ENCODE measurements around the gene PDZD7. TPM values are rescaled to one million over a fixed set of nuclear protein-coding genes. Genes with fewer than 3 reads are reported as not detected.

The PDZD7 gene
- total RNA-seq, 1 experiment from 2014 or later = 6.1 TPM

DNA sequence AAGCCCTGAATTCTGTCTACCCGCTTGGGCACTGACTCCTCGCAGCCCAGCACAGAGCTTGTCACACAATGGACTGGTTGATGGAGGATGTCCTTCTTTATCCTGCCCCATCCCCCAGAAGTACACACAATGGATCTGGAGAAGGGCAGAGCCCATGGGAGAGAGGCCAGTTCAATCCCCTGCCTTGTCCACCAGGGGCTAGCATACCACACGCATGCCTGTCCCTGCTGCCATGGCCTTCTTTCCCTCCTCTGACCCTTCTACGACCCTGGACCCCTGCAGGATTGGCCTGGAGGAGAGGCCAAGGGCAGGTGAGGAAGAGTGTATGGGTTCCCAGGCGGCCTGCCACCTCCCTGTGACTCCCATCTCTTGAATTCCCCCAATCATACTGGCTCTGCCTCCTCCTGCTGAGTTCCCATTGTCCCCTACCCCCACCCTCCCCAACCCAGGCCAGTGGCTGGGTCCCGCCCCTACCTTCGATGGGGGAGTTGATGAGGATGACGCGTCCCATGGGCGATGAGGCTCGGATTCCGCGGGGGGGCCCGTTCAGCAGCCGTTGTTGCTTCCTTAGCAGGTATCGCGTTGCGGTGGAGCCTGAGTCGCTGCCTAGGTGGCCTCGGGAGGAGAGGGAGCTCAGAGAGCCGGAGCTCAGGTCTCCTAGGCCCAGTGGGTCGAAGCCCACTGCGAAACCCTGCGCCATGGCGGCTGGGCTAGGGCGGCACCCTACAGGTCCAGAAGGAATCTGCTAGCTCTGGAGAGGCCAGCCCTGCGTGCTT, 1.2 kb downstream of the PDZD7 start:
- ChIA-PET RAD21 (ENCODE audit: low non-redundant PET in 1 of 2, low total read pairs in 2 of 2, uncharacterized antibody in 2 of 2, unreplicated experiment in 2 of 2) (interaction anchor here (0.7 to 1.3 kb wide), 2 partner anchors 15 to 64 kb away, joined by 3 to 5 read pairs; no protein-coding TSS in a partner anchor), POLR2A (interaction anchor here (1.4 to 2.0 kb wide), 3 partner anchors 12 to 113 kb away, joined by 4 to 12 read pairs (median 5); no protein-coding TSS in a partner anchor), CTCF (interaction anchor here (0.6 to 5.8 kb wide), 13 partner anchors 11 to 88 kb away, joined by 3 to 71 read pairs (median 6); no protein-coding TSS in a partner anchor)
- Histone ChIP-seq H3K4me2 (ENCODE audit: low read length) (peak overlapping the region; percentile 96), H3K27me3 (ENCODE audit: insufficient read depth, low read length) (no peaks in the 10 kb centered on the region), H3K27ac (ENCODE audit: low read depth, low read length) (no peak overlapping the region; the same call in 1 of the 2 replicates), H3K9me3 (ENCODE audit: control insufficient read depth in 1 of 2, insufficient read depth in 1 of 2, low read depth in 1 of 2, low read length in 2 of 2) (no peaks in the 10 kb centered on the region), H3K79me2 (ENCODE audit: insufficient read depth, low read length) (peaks cover 12% of the 10 kb centered on the region), H3K36me3 (ENCODE audit: control insufficient read depth in 1 of 2, insufficient read depth in 2 of 2, low read length in 2 of 2) (peaks cover 1 to 2% of the 10 kb centered on the region in 2 experiments; a peak in 2 of 4 replicates), H3K9ac (ENCODE audit: low read length) (no peak overlapping the region), H3K4me3 (replicated peaks in 1 of 2; ENCODE audit: low read depth in 1 of 2, low read length in 2 of 2) (peak overlapping the region in 1 of 2 experiments; percentile 67; a peak in 1 of 4 replicates), H3K9me2 (ENCODE audit: insufficient read depth) (no peaks in the 10 kb centered on the region), H3K4me1 (ENCODE audit: control insufficient read depth in 1 of 2, insufficient read depth in 2 of 2, low read length in 2 of 2) (peaks cover 32 to 56% of the 10 kb centered on the region in 2 experiments), H4K20me1 (ENCODE audit: insufficient read depth) (no peaks in the 10 kb centered on the region), H2AFZ (ENCODE audit: low read depth, low read length, poor library complexity, severe bottlenecking) (no peak overlapping the region)
- BruUV-seq (replicated peaks) = TSS peak; percentile 34
- intact Hi-C loops (cut with micrococcal nuclease) = no loop called here
- DNase-seq (ENCODE audit: low read depth, low spot score) (no peak), ATAC-seq (no peak)
- no peak for TF ChIP-seq ZNF274 (IDR thresholded peaks at IDR 0.05; ENCODE audit: low read depth, low read length)
- no peak for TF ChIP-seq SP1 (IDR thresholded peaks at IDR 0.05; ENCODE audit: low read depth)
- TF ChIP-seq, protein P1, sequence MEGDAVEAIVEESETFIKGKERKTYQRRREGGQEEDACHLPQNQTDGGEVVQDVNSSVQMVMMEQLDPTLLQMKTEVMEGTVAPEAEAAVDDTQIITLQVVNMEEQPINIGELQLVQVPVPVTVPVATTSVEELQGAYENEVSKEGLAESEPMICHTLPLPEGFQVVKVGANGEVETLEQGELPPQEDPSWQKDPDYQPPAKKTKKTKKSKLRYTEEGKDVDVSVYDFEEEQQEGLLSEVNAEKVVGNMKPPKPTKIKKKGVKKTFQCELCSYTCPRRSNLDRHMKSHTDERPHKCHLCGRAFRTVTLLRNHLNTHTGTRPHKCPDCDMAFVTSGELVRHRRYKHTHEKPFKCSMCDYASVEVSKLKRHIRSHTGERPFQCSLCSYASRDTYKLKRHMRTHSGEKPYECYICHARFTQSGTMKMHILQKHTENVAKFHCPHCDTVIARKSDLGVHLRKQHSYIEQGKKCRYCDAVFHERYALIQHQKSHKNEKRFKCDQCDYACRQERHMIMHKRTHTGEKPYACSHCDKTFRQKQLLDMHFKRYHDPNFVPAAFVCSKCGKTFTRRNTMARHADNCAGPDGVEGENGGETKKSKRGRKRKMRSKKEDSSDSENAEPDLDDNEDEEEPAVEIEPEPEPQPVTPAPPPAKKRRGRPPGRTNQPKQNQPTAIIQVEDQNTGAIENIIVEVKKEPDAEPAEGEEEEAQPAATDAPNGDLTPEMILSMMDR (IDR thresholded peaks at IDR 0.05 in 2 of 3, conservative IDR thresholded peaks at IDR 0.05 in 1 of 3; ENCODE audit: borderline replicate concordance in 1 of 3, insufficient read depth in 1 of 3, low read depth in 2 of 3, low read length in 2 of 3) = peak in 2 of 3 experiments; percentile 44 to 51; a peak in 4 of 6 replicates
